Vagina (tissue), 2 donors: ENCODE data around the gene RIMS3. TPM values are rescaled to one million over a fixed set of nuclear protein-coding genes. Genes with fewer than 3 reads are reported as not detected.
A peak's percentile ranks its signal among the peaks of the same experiment; 100 is the strongest.

ENCODE experiments used
- DNase-seq, 2 donors: peaks; one replicate each; pipeline ENCODE4 v3.0.0-alpha.2; 2017; ENCODE audit errors: extremely low spot score in 2 of 2
- H3K27ac ChIP-seq: fragments of 200-600 bp; sonication (generic); one replicate; pipeline ENCODE4 v1.5.1; 2019
- H3K27me3 ChIP-seq: fragments of 200-600 bp; sonication (generic); one replicate; pipeline ENCODE4 v1.5.1; 2019
- H3K36me3 ChIP-seq, 2 donors: fragments of 200-600 bp; sonication (generic); one replicate each; pipeline ENCODE4 v1.5.1; 2017 to 2019
- H3K4me1 ChIP-seq: fragments of 200-600 bp; sonication (generic); one replicate; pipeline ENCODE4 v1.5.1; 2019
- H3K4me3 ChIP-seq, 2 donors: fragments of 200-600 bp; sonication (generic); 1 replicate in 1 of 2; 2 replicates in 1 of 2; pipeline ENCODE4 v1.5.1; 2016 to 2019
- H3K9me3 ChIP-seq: fragments of 200-600 bp; sonication (generic); one replicate; pipeline ENCODE4 v1.5.1; 2019
- CTCF ChIP-seq, 3 experiments: fragments of 450-650 bp in 2 of 3; fragments of 200-600 bp in 1 of 3; sonication (generic) in 1 of 3; IDR thresholded peaks; one replicate each; pipeline ENCODE4 v1.5.1; 2017 to 2019; ENCODE audit warnings: antibody characterized with exemption in 3 of 3, mild to moderate bottlenecking in 2 of 3, moderate library complexity in 2 of 3
- POLR2A ChIP-seq, 2 donors: fragments of 450-650 bp; IDR thresholded peaks; one replicate each; pipeline ENCODE4 v1.6.1; 2017; ENCODE audit warnings: antibody characterized with exemption in 2 of 2, mild to moderate bottlenecking in 2 of 2, moderate library complexity in 2 of 2
- POLR2AphosphoS5 ChIP-seq, 2 donors: sonication (generic); formaldehyde crosslinking; IDR thresholded peaks; one replicate each; pipeline ENCODE4 v1.9.0; 2017; ENCODE audit warnings: antibody characterized with exemption in 2 of 2, mild to moderate bottlenecking in 2 of 2, low read depth in 1 of 2; ENCODE audit not compliant: insufficient read depth in 1 of 2
- intact Hi-C: fragments of 100-400 bp; cut with DNase I; formaldehyde crosslinking; loops from one replicate; pipeline ENCODE4 v1.15.1; 2023
- total RNA-seq: library from RNA; depleted of rRNA; stranded (reverse); fragments of >200 nt; gene quantifications from one replicate; pipeline ENCODE4 v1.2.3, GENCODE V29; 2016

Gene RIMS3
- total RNA-seq, 1 donor from 2014 or later = 4.7 TPM

- peak; percentile 27 to 37 for DNase-seq
- Histone ChIP-seq H3K4me3 (no peak overlapping the region), H3K9me3 (no peaks in the 10 kb centered on the region), H3K4me1 (no peaks in the 10 kb centered on the region), H3K27me3 (no peaks in the 10 kb centered on the region), H3K36me3 (no peaks in the 10 kb centered on the region), H3K27ac (no peak overlapping the region)
- TF ChIP-seq POLR2AphosphoS5 (IDR thresholded peaks at IDR 0.05; ENCODE audit: insufficient read depth in 1 of 2, low read depth in 1 of 2) (no peak), CTCF (IDR thresholded peaks at IDR 0.05) (no peak), POLR2A (IDR thresholded peaks at IDR 0.05) (no peak)
- intact Hi-C loops = no loop called here
These were observed 42.4 kb downstream of the RIMS3 start for GRCh38 chr1:40622936-40623629.

GRCh38 chr1:40621821-40622450 is 43.5 kb downstream of the RIMS3 start:
- TF ChIP-seq POLR2AphosphoS5 (IDR thresholded peaks at IDR 0.05; ENCODE audit: insufficient read depth in 1 of 2, low read depth in 1 of 2) = no peak
- TF ChIP-seq CTCF (IDR thresholded peaks at IDR 0.05) = no peak
- no peak for TF ChIP-seq POLR2A (IDR thresholded peaks at IDR 0.05)
- intact Hi-C loops = no loop called here
- Histone ChIP-seq H3K27ac (no peak overlapping the region), H3K4me3 (no peak overlapping the region), H3K27me3 (no peaks in the 10 kb centered on the region), H3K36me3 (no peaks in the 10 kb centered on the region), H3K9me3 (no peaks in the 10 kb centered on the region), H3K4me1 (no peaks in the 10 kb centered on the region)
- DNase-seq = peak in 1 of 2 donors; percentile 25

GRCh38 chr1:40620586-40621210 is 44.8 kb downstream of the RIMS3 start:
- Histone ChIP-seq H3K4me1 (no peaks in the 10 kb centered on the region), H3K9me3 (no peaks in the 10 kb centered on the region), H3K4me3 (no peak overlapping the region), H3K27me3 (no peaks in the 10 kb centered on the region), H3K27ac (no peak overlapping the region), H3K36me3 (no peaks in the 10 kb centered on the region)
- TF ChIP-seq POLR2AphosphoS5 (IDR thresholded peaks at IDR 0.05; ENCODE audit: insufficient read depth in 1 of 2, low read depth in 1 of 2) = no peak
- no peak for TF ChIP-seq CTCF (IDR thresholded peaks at IDR 0.05)
- no peak for TF ChIP-seq POLR2A (IDR thresholded peaks at IDR 0.05)
- intact Hi-C loops = no loop called here
- peak in 1 of 2 donors; percentile 34 for DNase-seq

- Histone ChIP-seq H3K27me3 (no peaks in the 10 kb centered on the region), H3K4me1 (no peaks in the 10 kb centered on the region), H3K4me3 (no peak overlapping the region), H3K36me3 (no peaks in the 10 kb centered on the region), H3K27ac (no peak overlapping the region), H3K9me3 (no peaks in the 10 kb centered on the region)
- TF ChIP-seq POLR2A (IDR thresholded peaks at IDR 0.05) (no peak), POLR2AphosphoS5 (IDR thresholded peaks at IDR 0.05; ENCODE audit: insufficient read depth in 1 of 2, low read depth in 1 of 2) (no peak), CTCF (IDR thresholded peaks at IDR 0.05) (no peak)
- intact Hi-C loops = no loop called here
- DNase-seq = peak in 1 of 2 donors; percentile 40
These were observed 45.3 kb downstream of the RIMS3 start for GRCh38 chr1:40620150-40620549.
